Neural cell (in vitro differentiated cells): ENCODE measurements around the gene FAM76B. TPM values are rescaled to one million over a fixed set of nuclear protein-coding genes. Genes with fewer than 3 reads are reported as not detected.

Experiments used
- H2AFZ ChIP-seq: fragments of 200-600, 300-800 bp; sonication (generic), shearing (Covaris generic); 2 replicates; pipeline ENCODE4 v1.6.0; 2014; ENCODE audit warnings: low read depth, mild to moderate bottlenecking, antibody characterized with exemption, low read length, moderate library complexity
- H3F3A ChIP-seq: fragments of 200-600 bp; shearing (Covaris generic); 2 replicates; pipeline ENCODE4 v1.6.1; 2016; ENCODE audit warnings: mild to moderate bottlenecking, moderate library complexity, mixed read lengths, antibody characterized with exemption, low read length; ENCODE audit not compliant: insufficient read depth, poor library complexity, severe bottlenecking
- H3K27ac ChIP-seq: fragments of 200-600, 300-800 bp; sonication (generic), shearing (Covaris generic); 2 replicates; pipeline ENCODE4 v1.5.1; 2014; ENCODE audit warnings: mild to moderate bottlenecking, low read length, moderate library complexity
- H3K27me3 ChIP-seq: fragments of 300-800, 200-600 bp; sonication (generic), shearing (Covaris generic); 2 replicates; pipeline ENCODE4 v1.6.0; 2014; ENCODE audit warnings: mild to moderate bottlenecking, low read depth, low read length, moderate library complexity; ENCODE audit not compliant: insufficient read depth
- H3K36me3 ChIP-seq: fragments of 300-800, 200-600 bp; sonication (generic), shearing (Covaris generic); 2 replicates; pipeline ENCODE4 v1.5.1; 2014; ENCODE audit warnings: mild to moderate bottlenecking, antibody characterized with exemption, low read length, moderate library complexity; ENCODE audit not compliant: insufficient read depth
- H3K4me2 ChIP-seq: fragments of 300-800, 200-600 bp; sonication (generic), shearing (Covaris generic); 2 replicates; pipeline ENCODE4 v1.6.0; 2014; ENCODE audit warnings: mild to moderate bottlenecking, low read length
- H3K4me3 ChIP-seq: fragments of 300-800, 200-600 bp; sonication (generic), shearing (Covaris generic); 2 replicates; pipeline ENCODE4 v1.5.1; 2014; ENCODE audit warnings: mild to moderate bottlenecking, low read length, moderate library complexity
- H3K79me2 ChIP-seq: fragments of 200-600 bp; shearing (Covaris generic); replicated peaks from 2 replicates; pipeline ENCODE4 v1.6.0; 2014; ENCODE audit warnings: mild to moderate bottlenecking, low read length, moderate library complexity; ENCODE audit not compliant: insufficient read depth
- H3K9ac ChIP-seq: fragments of 300-800, 200-600 bp; sonication (generic), shearing (Covaris generic); 2 replicates; pipeline ENCODE4 v1.6.1; 2016; ENCODE audit warnings: mild to moderate bottlenecking, low read length, mixed read lengths
- H3K9me2 ChIP-seq: fragments of 200-600 bp; shearing (Covaris generic); 2 replicates; pipeline ENCODE4 v1.6.1; 2016; ENCODE audit warnings: mild to moderate bottlenecking, low read length, mixed read lengths; ENCODE audit not compliant: insufficient read depth
- H3K9me3 ChIP-seq: fragments of 200-600, 300-800 bp; sonication (generic), shearing (Covaris generic); 2 replicates; pipeline ENCODE4 v1.6.1; 2016; ENCODE audit warnings: mild to moderate bottlenecking, mixed run types, low read length, moderate library complexity, mixed read lengths
- H4K20me1 ChIP-seq: fragments of 200-600 bp; shearing (Covaris generic); 2 replicates; pipeline ENCODE4 v1.6.1; 2016; ENCODE audit warnings: mild to moderate bottlenecking, mixed run types; ENCODE audit not compliant: insufficient read depth
- CTCF ChIP-seq: fragments of 450-650 bp; IDR thresholded peaks from 2 replicates; pipeline ENCODE4 v1.5.1; 2014; ENCODE audit warnings: antibody characterized with exemption, mild to moderate bottlenecking, moderate library complexity; ENCODE audit not compliant: poor library complexity, severe bottlenecking
- EP300 ChIP-seq: fragments of 450-650 bp; conservative IDR thresholded peaks from 2 replicates; pipeline ENCODE4 v1.6.1; 2014; ENCODE audit warnings: antibody characterized with exemption, mild to moderate bottlenecking, moderate library complexity; ENCODE audit not compliant: poor library complexity, severe bottlenecking
- EZH2 ChIP-seq: fragments of 200-600, 300-800 bp; shearing (Covaris generic), sonication (generic); IDR thresholded peaks from 2 replicates; pipeline ENCODE4 v1.6.1; 2014; ENCODE audit warnings: antibody characterized with exemption, low read length, borderline replicate concordance, mild to moderate bottlenecking; ENCODE audit not compliant: insufficient read depth, poor library complexity, severe bottlenecking
- MXI1 ChIP-seq: fragments of 450-650 bp; conservative IDR thresholded peaks from 2 replicates; pipeline ENCODE4 v1.6.1; 2014; ENCODE audit warnings: antibody characterized with exemption, mild to moderate bottlenecking; ENCODE audit not compliant: poor library complexity, severe bottlenecking
- POLR2AphosphoS5 ChIP-seq: IDR thresholded peaks from 2 replicates; pipeline ENCODE4 v1.6.1; 2012
- REST ChIP-seq: IDR thresholded peaks from 2 replicates; pipeline ENCODE4 v1.6.1; 2012; ENCODE audit warnings: borderline replicate concordance
- SMC3 ChIP-seq: fragments of 450-650 bp; conservative IDR thresholded peaks from 2 replicates; pipeline ENCODE4 v1.6.1; 2014; ENCODE audit warnings: antibody characterized with exemption, mild to moderate bottlenecking, moderate library complexity; ENCODE audit not compliant: poor library complexity
- TAF1 ChIP-seq: IDR thresholded peaks from 2 replicates; pipeline ENCODE4 v1.6.1; 2012; ENCODE audit warnings: low read depth
- polyA plus RNA-seq: library from polyadenylated mRNA; depleted of rRNA; stranded (reverse); fragments of >200 nt; gene quantifications from 2 replicates; pipeline ENCODE4 v1.2.3, GENCODE V29; 2014

The FAM76B gene
- polyA plus RNA-seq, 1 donor from 2014 or later: 139 TPM

- Histone ChIP-seq H3K79me2 (peaks cover 72% of the 10 kb centered on the region), H3K36me3 (no peaks in the 10 kb centered on the region)
Observed at GRCh38 chr11:95796501-95796900, 6.9 kb upstream of the FAM76B start.

GRCh38 chr11:95795627-95796295, 6.2 kb upstream of the FAM76B start:
- Histone ChIP-seq H3K27me3 (no peaks in the 10 kb centered on the region), H3K79me2 (peaks cover 76% of the 10 kb centered on the region), H3K36me3 (no peaks in the 10 kb centered on the region), H3K9me2 (no peaks in the 10 kb centered on the region), H3K9ac (no peak overlapping the region), H3K9me3 (no peaks in the 10 kb centered on the region), H3K4me3 (no peak overlapping the region), H4K20me1 (peaks cover 4% of the 10 kb centered on the region), H2AFZ (no peak overlapping the region), H3K4me2 (no peak overlapping the region), H3F3A (no peaks in the 10 kb centered on the region), H3K27ac (no peak overlapping the region)
- TF ChIP-seq REST: no peak
- no peak for TF ChIP-seq MXI1

More at GRCh38 chr11:95796501-95796900, 6.9 kb upstream of the FAM76B start:
- Histone ChIP-seq H3K9ac (no peak overlapping the region), H4K20me1 (peaks cover under 1% of the 10 kb centered on the region), H3K4me2 (no peak overlapping the region), H3K27me3 (no peaks in the 10 kb centered on the region), H2AFZ (no peak overlapping the region), H3K4me3 (no peak overlapping the region), H3K27ac (no peak overlapping the region), H3K9me2 (no peaks in the 10 kb centered on the region), H3F3A (no peaks in the 10 kb centered on the region), H3K9me3 (no peaks in the 10 kb centered on the region)
- TF ChIP-seq MXI1: no peak
- no peak for TF ChIP-seq CTCF
- TF ChIP-seq EZH2: no peak
- TF ChIP-seq TAF1: no peak
- TF ChIP-seq SMC3: no peak
- TF ChIP-seq EP300: no peak
- no peak for TF ChIP-seq REST
- no peak for TF ChIP-seq POLR2AphosphoS5
